HepG2 (cell line): ENCODE data around the gene SEPTIN10. TPM values are rescaled to one million over a fixed set of nuclear protein-coding genes. Genes with fewer than 3 reads are reported as not detected.

Experiments used
- ATAC-seq: fragments of 200-7000 bp; cut with Tn5 transposase; 3 replicates; pipeline ENCODE4 v1.9.1; 2020; ENCODE audit warnings: mild to moderate bottlenecking, moderate library complexity
- BruUV-seq: library from RNA; stranded (reverse); fragments of 400-500 nt; replicated peaks from 2 replicates; lab custom pipeline; 2021; lab: Mats Ljungman, UMichigan
- CTCF ChIA-PET: fragments of 300-600 bp; formaldehyde crosslinking; extraction: SDS; loops from one replicate; lab custom pipeline; 2021; ENCODE audit warnings: low total read pairs, inconsistent platforms, low intra/inter-chr PET ratio; lab: Yijun Ruan, JAX
- POLR2A ChIA-PET: fragments of 350-600 bp; sonication (Branson Sonifier 250); formaldehyde crosslinking; loops from one replicate; lab custom pipeline; 2020; ENCODE audit warnings: antibody characterized with exemption, inconsistent platforms; lab: Yijun Ruan, JAX
- DNase-seq: peaks from one replicate; pipeline ENCODE4 v3.0.0-alpha.2; 2015; ENCODE audit warnings: low spot score
- FAIRE-seq: peaks from 3 replicates; lab custom pipeline; 2011; peaks lifted over from hg19 to GRCh38; lab: Jason Lieb, UNC
- H2AFZ ChIP-seq: one replicate; pipeline ENCODE4 v1.6.1; 2011; ENCODE audit warnings: low read length, inconsistent platforms
- H3K27ac ChIP-seq: fragments of 300-600 bp; 3 replicates; pipeline ENCODE4 v1.8.0; 2011; ENCODE audit warnings: mixed run types, mild to moderate bottlenecking, mixed read lengths, low read length, inconsistent platforms; ENCODE audit not compliant: insufficient read depth; ENCODE audit errors: extremely low read length
- H3K27me3 ChIP-seq, 2 experiments: fragments of 200-600 bp in 1 of 2; 2 replicates in 1 of 2; 3 replicates in 1 of 2; pipeline versions ENCODE4 v1.6.0 to v1.8.0; 2011; ENCODE audit warnings: low read length in 2 of 2, mild to moderate bottlenecking in 2 of 2, moderate library complexity in 2 of 2, inconsistent platforms in 1 of 2; ENCODE audit not compliant: insufficient read depth in 2 of 2, control insufficient read depth in 1 of 2
- H3K36me3 ChIP-seq, 2 experiments: fragments of 200-600 bp in 1 of 2; replicated peaks in 1 of 2; 2 replicates in 1 of 2; 3 replicates in 1 of 2; pipeline versions ENCODE4 v1.5.1 to v1.8.0; 2011; ENCODE audit warnings: low read length in 2 of 2, inconsistent platforms in 1 of 2; ENCODE audit not compliant: insufficient read depth in 2 of 2, control insufficient read depth in 1 of 2
- H3K4me1 ChIP-seq: 2 replicates; pipeline ENCODE4 v1.5.1; 2012; ENCODE audit warnings: low read length, inconsistent platforms; ENCODE audit not compliant: insufficient read depth
- H3K4me2 ChIP-seq: 2 replicates; pipeline ENCODE4 v1.6.0; 2011; ENCODE audit warnings: low read depth, low read length, inconsistent platforms
- H3K4me3 ChIP-seq, 3 experiments: fragments of 200-600 bp in 1 of 3; sonication (generic), shearing (Covaris generic) in 1 of 3; replicated peaks in 1 of 3; 2 replicates each; pipeline ENCODE4 v1.5.1; 2011 to 2016; ENCODE audit warnings: low read length in 3 of 3, inconsistent platforms in 2 of 3, low read depth in 2 of 3, mild to moderate bottlenecking in 2 of 3, control low read depth in 1 of 3, mixed read lengths in 1 of 3; ENCODE audit not compliant: insufficient read depth in 1 of 3
- H3K79me2 ChIP-seq: one replicate; pipeline ENCODE4 v1.6.1; 2011; ENCODE audit warnings: low read length, inconsistent platforms; ENCODE audit not compliant: insufficient read depth
- H3K9ac ChIP-seq: 2 replicates; pipeline ENCODE4 v1.6.0; 2011; ENCODE audit warnings: mild to moderate bottlenecking, low read depth, low read length, inconsistent platforms; ENCODE audit not compliant: insufficient read depth
- H3K9me3 ChIP-seq: 2 replicates; pipeline ENCODE4 v1.5.1; 2012; ENCODE audit warnings: mild to moderate bottlenecking, low read length
- H4K20me1 ChIP-seq: 2 replicates; pipeline ENCODE4 v1.6.0; 2011; ENCODE audit warnings: inconsistent platforms, mild to moderate bottlenecking, low read length, moderate library complexity; ENCODE audit not compliant: insufficient read depth
- HCFC1 ChIP-seq: fragments of 150-350 bp; IDR thresholded peaks from 2 replicates; pipeline ENCODE4 v1.6.1; 2014; ENCODE audit warnings: low read depth, low read length
- JDP2 ChIP-seq: sonication (generic); formaldehyde crosslinking; IDR thresholded peaks from 2 replicates; pipeline ENCODE4 v1.8.1; 2022; ENCODE audit warnings: missing genetic modification reagents, borderline replicate concordance
- ZFAT ChIP-seq: sonication (generic); formaldehyde crosslinking; conservative IDR thresholded peaks from 2 replicates; pipeline ENCODE4 v1.8.1; 2023; ENCODE audit warnings: missing genetic modification reagents, inconsistent platforms
- ZNF530 ChIP-seq: sonication (generic); formaldehyde crosslinking; IDR thresholded peaks from 2 replicates; pipeline ENCODE4 v1.5.0; 2020; ENCODE audit warnings: low read depth, mild to moderate bottlenecking, missing genetic modification reagents
- ZNF562 ChIP-seq: sonication (generic); formaldehyde crosslinking; IDR thresholded peaks from 2 replicates; pipeline ENCODE4 v1.8.0; 2022; ENCODE audit warnings: missing genetic modification reagents, borderline replicate concordance
- ZNF629 ChIP-seq: sonication (generic); formaldehyde crosslinking; conservative IDR thresholded peaks from 2 replicates; pipeline ENCODE4 v1.5.0; 2020; ENCODE audit warnings: missing genetic modification reagents
- WGBS: methylation state at CpG from one replicate; pipeline ENCODE4 v1.1.6; 2017; ENCODE audit warnings: low lambda C conversion rate; 5-methylcytosine and 5-hydroxymethylcytosine counted together
- in situ Hi-C: cut with HindIII; loops from 2 replicates; pipeline ENCODE4 v1.10.0; 2017; ENCODE audit warnings: low pct_unique_long_range_greater_than_20kb; ENCODE audit not compliant: extremely low pct_ligation_motif_present
- intact Hi-C: fragments of 100-400 bp; cut with micrococcal nuclease; formaldehyde crosslinking; loops from one replicate; pipeline ENCODE4 v1.10.0; 2022; ENCODE audit not compliant: unreplicated experiment
- polyA plus RNA-seq, 8 experiments: library from polyadenylated mRNA; depleted of rRNA in 3 of 8; stranded (reverse) in 7 of 8; unstranded in 1 of 8; fragments of >200 nt; fragmentation: Illumina TruSeq in 4 of 8; extraction: Trizol in 4 of 8; gene quantifications; 2 replicates each; pipeline versions ENCODE4 v1.2.1 to v1.2.3, GENCODE V29; 2011 to 2016; ENCODE audit warnings: low read depth in 4 of 8, missing spikeins in 1 of 8, mixed read lengths in 1 of 8; ENCODE audit not compliant: insufficient read depth in 1 of 8
- total RNA-seq, 5 experiments: library from RNA; depleted of rRNA; stranded (reverse); fragments of >200 nt; fragmentation: Illumina TruSeq; extraction: Trizol; gene quantifications; 2 replicates each; pipeline ENCODE4 v1.2.3, GENCODE V29; 2016; ENCODE audit warnings: low read depth in 1 of 5
- TF ChIP-seq, protein P1 (sequence below): sonication (generic); formaldehyde crosslinking; IDR thresholded peaks from 2 replicates; pipeline ENCODE4 v1.8.0; 2022; ENCODE audit warnings: missing genetic modification reagents, mild to moderate bottlenecking, inconsistent platforms, borderline replicate concordance
- TF ChIP-seq, protein P2 (sequence below): sonication (generic); formaldehyde crosslinking; IDR thresholded peaks from 2 replicates; pipeline ENCODE4 v1.5.0; 2020; ENCODE audit warnings: mild to moderate bottlenecking, missing genetic modification reagents
- TF ChIP-seq, protein P3 (sequence below): sonication (generic); formaldehyde crosslinking; IDR thresholded peaks from 2 replicates; pipeline ENCODE4 v1.4.0; 2020; ENCODE audit warnings: mild to moderate bottlenecking, missing genetic modification reagents

SEPTIN10 gene
- total and polyA plus RNA-seq, 2 of the 13 experiments (the other 11 are each of a cell fraction or from before 2014, with no cell fraction given): 45.8 to 67.5 TPM

DNA sequence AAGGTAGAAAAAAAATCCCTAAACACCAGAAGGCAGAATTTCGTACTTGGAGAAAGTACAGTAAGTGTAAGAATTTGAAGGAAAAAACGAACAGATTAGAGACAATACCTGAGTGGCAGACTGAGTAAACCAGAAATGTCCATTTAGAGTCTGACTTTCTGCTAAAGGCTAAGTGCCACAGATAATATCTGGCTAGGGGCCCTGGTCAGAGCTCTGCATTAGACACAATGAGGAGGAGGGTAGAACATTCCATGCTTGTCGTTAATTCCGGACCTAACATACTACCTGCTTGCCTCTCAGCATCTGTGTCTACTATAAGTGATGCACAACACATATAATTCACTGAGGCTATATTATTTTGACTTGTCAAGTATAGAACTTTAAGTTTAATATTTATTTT lies 18.1 kb downstream of the SEPTIN10 start:
- H3K27ac ChIP-seq: no peak overlapping the region
- no peak overlapping the region for H2AFZ ChIP-seq
- no peak overlapping the region for H3K9ac ChIP-seq
- ATAC-seq (no peak), FAIRE-seq (no peak), DNase-seq (no peak)
- no TSS peak for BruUV-seq
- H3K4me3 ChIP-seq: no peak overlapping the region
- ChIA-PET POLR2A (no interaction called here), CTCF (no interaction called here)
- H3K36me3 ChIP-seq: peaks cover 1 to 36% of the 10 kb centered on the region in 2 experiments; a peak in 2 of 5 replicates
- H3K27me3 ChIP-seq: no peaks in the 10 kb centered on the region
- H3K79me2 ChIP-seq: peaks cover 68% of the 10 kb centered on the region
- H3K9me3 ChIP-seq: no peaks in the 10 kb centered on the region
- TF ChIP-seq, protein P1, sequence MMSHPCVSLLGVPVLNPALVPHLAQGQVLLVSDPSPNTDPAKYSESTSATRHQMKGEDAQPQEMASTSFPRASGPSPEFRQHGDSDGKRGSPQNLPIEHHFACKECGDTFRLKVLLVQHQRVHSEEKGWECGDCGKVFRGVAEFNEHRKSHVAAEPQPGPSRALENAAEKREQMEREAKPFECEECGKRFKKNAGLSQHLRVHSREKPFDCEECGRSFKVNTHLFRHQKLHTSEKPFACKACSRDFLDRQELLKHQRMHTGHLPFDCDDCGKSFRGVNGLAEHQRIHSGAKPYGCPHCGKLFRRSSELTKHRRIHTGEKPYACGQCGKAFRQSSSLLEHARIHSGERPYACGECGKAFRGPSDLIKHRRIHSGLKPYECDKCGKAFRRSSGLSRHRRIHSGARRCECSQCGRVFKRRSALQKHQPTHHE (CRISPR knock-in tag): no peak
- no peak for TF ChIP-seq ZNF530 (CRISPR knock-in tag)
- TF ChIP-seq, protein P2, sequence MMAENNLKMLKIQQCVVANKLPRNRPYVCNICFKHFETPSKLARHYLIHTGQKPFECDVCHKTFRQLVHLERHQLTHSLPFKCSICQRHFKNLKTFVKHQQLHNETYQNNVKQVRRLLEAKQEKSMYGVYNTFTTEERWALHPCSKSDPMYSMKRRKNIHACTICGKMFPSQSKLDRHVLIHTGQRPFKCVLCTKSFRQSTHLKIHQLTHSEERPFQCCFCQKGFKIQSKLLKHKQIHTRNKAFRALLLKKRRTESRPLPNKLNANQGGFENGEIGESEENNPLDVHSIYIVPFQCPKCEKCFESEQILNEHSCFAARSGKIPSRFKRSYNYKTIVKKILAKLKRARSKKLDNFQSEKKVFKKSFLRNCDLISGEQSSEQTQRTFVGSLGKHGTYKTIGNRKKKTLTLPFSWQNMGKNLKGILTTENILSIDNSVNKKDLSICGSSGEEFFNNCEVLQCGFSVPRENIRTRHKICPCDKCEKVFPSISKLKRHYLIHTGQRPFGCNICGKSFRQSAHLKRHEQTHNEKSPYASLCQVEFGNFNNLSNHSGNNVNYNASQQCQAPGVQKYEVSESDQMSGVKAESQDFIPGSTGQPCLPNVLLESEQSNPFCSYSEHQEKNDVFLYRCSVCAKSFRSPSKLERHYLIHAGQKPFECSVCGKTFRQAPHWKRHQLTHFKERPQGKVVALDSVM (CRISPR knock-in tag): no peak
- TF ChIP-seq JDP2 (CRISPR knock-in tag): no peak
- no peak for TF ChIP-seq ZFAT
- TF ChIP-seq, protein P3, sequence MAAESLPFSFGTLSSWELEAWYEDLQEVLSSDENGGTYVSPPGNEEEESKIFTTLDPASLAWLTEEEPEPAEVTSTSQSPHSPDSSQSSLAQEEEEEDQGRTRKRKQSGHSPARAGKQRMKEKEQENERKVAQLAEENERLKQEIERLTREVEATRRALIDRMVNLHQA: no peak
- no peak for TF ChIP-seq ZNF562 (CRISPR knock-in tag)
- TF ChIP-seq ZNF629: no peak
- no peak for TF ChIP-seq HCFC1
- peaks cover 11% of the 10 kb centered on the region; the same call in 1 of the 2 replicates for H3K4me1 ChIP-seq
- no peak overlapping the region for H3K4me2 ChIP-seq
- intact Hi-C loops: no loop called here
- in situ Hi-C loops: no loop called here
- H4K20me1 ChIP-seq: peaks cover 4% of the 10 kb centered on the region
- 95% methylated on average over 4 of the region's 4 CpGs for WGBS
